BE2C (cell line): ENCODE data around the gene CRYGN.

ENCODE experiments used
- DNase-seq: peaks from one replicate; pipeline ENCODE4 v3.0.0-alpha.2; 2020
- H3K27me3 ChIP-seq: fragments of 250-450 bp; sonication (Bioruptor Pico); 2 replicates; pipeline ENCODE4 v1.5.1; 2020; ENCODE audit warnings: mild to moderate bottlenecking
- H3K36me3 ChIP-seq: fragments of 250-450 bp; sonication (Bioruptor Pico); 2 replicates; pipeline ENCODE4 v1.5.1; 2020; ENCODE audit warnings: mild to moderate bottlenecking
- H3K4me1 ChIP-seq: fragments of 250-450 bp; sonication (Bioruptor Pico); 2 replicates; pipeline ENCODE4 v1.5.1; 2020
- H3K4me3 ChIP-seq: 2 replicates; pipeline ENCODE4 v1.5.1; 2011; ENCODE audit warnings: low read depth, low read length
- H3K9me3 ChIP-seq: fragments of 250-450 bp; sonication (Bioruptor Pico); 2 replicates; pipeline ENCODE4 v1.5.1; 2020
- CTCF ChIP-seq: IDR thresholded peaks from 2 replicates; pipeline ENCODE4 v1.5.1; 2012; ENCODE audit warnings: mild to moderate bottlenecking, low read depth, low read length

The CRYGN gene

GRCh38 chr7:151431281-151431767 is 8.6 kb downstream of the CRYGN start:
- H3K36me3 ChIP-seq = no peaks in the 10 kb centered on the region
- no peak for DNase-seq
- no peaks in the 10 kb centered on the region for H3K9me3 ChIP-seq
- no peak for TF ChIP-seq CTCF
- H3K4me3 ChIP-seq = no peak overlapping the region
- no peaks in the 10 kb centered on the region for H3K27me3 ChIP-seq
- H3K4me1 ChIP-seq = no peaks in the 10 kb centered on the region

GRCh38 chr7:151430391-151431205 is 9.3 kb downstream of the CRYGN start:
- Histone ChIP-seq H3K27me3 (no peaks in the 10 kb centered on the region), H3K9me3 (no peaks in the 10 kb centered on the region), H3K36me3 (no peaks in the 10 kb centered on the region), H3K4me1 (no peaks in the 10 kb centered on the region), H3K4me3 (no peak overlapping the region)
- DNase-seq = no peak
- no peak for TF ChIP-seq CTCF

GRCh38 chr7:151429560-151430331 is 10.2 kb downstream of the CRYGN start:
- TF ChIP-seq CTCF = no peak
- Histone ChIP-seq H3K9me3 (no peaks in the 10 kb centered on the region), H3K36me3 (no peaks in the 10 kb centered on the region), H3K4me3 (no peak overlapping the region), H3K4me1 (no peaks in the 10 kb centered on the region), H3K27me3 (no peaks in the 10 kb centered on the region)
- DNase-seq = no peak

- no peak for TF ChIP-seq CTCF
- DNase-seq = no peak
- Histone ChIP-seq H3K36me3 (no peaks in the 10 kb centered on the region), H3K4me1 (no peaks in the 10 kb centered on the region), H3K27me3 (no peaks in the 10 kb centered on the region), H3K4me3 (no peak overlapping the region), H3K9me3 (no peaks in the 10 kb centered on the region)
These were observed 10.7 kb downstream of the CRYGN start for GRCh38 chr7:151429237-151429559.

- no peaks in the 10 kb centered on the region for H3K27me3 ChIP-seq
- no peaks in the 10 kb centered on the region for H3K4me1 ChIP-seq
- DNase-seq = no peak
- H3K4me3 ChIP-seq = no peak overlapping the region
- no peak for TF ChIP-seq CTCF
- H3K9me3 ChIP-seq = no peaks in the 10 kb centered on the region
- H3K36me3 ChIP-seq = no peaks in the 10 kb centered on the region
These were observed 11.3 kb downstream of the CRYGN start for GRCh38 chr7:151428378-151429236.
